AG10803 (cell line): Measurements from ENCODE around the gene BCR.
A peak's percentile ranks its signal among the peaks of the same experiment; 100 is the strongest.

ENCODE experiments used
- DNase-seq: peaks from one replicate; pipeline ENCODE4 v3.0.0; 2010; ENCODE audit warnings: low read depth
- H3K4me3 ChIP-seq: 2 replicates; pipeline ENCODE4 v1.5.1; 2011; ENCODE audit warnings: mild to moderate bottlenecking, low read length, control low read depth
- TF ChIP-seq, protein P1 (sequence below): conservative IDR thresholded peaks from 2 replicates; pipeline ENCODE4 v1.5.1; 2011; ENCODE audit warnings: mild to moderate bottlenecking, low read length, control low read depth, inconsistent platforms

The BCR gene

DNA sequence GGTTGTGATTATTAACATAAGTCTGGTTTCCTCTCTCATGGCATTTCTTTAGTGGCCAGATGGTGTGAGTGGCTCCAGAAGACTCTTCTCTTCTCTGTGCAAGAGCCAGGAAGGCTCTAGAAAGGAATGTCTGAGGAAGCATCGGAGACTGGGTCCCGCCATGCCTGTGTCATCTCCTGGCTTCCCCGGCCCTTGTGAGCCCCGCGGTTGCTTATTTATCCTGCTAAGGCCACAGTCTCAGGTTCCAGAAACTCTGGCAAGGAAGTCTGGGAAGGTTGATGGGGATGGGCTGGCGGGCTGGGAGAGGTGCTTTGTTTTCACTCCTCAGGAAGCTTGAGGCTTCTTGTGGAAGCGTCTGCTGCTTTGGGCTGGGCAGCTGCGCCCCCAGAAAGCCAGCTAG, 18.9 kb downstream of the BCR start:
- DNase-seq = no peak
- TF ChIP-seq, protein P1, sequence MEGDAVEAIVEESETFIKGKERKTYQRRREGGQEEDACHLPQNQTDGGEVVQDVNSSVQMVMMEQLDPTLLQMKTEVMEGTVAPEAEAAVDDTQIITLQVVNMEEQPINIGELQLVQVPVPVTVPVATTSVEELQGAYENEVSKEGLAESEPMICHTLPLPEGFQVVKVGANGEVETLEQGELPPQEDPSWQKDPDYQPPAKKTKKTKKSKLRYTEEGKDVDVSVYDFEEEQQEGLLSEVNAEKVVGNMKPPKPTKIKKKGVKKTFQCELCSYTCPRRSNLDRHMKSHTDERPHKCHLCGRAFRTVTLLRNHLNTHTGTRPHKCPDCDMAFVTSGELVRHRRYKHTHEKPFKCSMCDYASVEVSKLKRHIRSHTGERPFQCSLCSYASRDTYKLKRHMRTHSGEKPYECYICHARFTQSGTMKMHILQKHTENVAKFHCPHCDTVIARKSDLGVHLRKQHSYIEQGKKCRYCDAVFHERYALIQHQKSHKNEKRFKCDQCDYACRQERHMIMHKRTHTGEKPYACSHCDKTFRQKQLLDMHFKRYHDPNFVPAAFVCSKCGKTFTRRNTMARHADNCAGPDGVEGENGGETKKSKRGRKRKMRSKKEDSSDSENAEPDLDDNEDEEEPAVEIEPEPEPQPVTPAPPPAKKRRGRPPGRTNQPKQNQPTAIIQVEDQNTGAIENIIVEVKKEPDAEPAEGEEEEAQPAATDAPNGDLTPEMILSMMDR = no peak
- H3K4me3 ChIP-seq = no peak overlapping the region

DNA sequence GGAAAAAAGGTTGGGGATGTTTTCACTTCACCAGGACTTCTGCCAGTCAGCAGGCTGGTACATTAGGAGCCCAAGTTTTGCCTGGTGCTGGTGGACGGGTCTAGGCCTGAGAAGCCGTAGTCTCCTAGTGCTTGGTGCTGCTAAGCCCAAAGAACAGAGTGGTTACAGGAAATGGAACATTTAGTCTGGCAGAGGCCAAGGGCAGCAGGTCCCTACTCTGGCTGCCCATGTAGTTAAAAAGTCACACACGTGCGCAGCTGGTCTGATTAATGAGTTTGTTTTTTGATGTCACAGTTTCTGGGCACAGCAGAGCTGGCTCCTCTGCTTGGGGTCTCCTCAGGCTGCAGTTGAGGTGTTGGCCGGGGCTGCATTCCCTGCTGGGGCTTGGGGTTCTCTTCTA, 20.6 kb downstream of the BCR start:
- TF ChIP-seq, protein P1 = no peak
- DNase-seq = no peak
- no peak overlapping the region for H3K4me3 ChIP-seq

DNA sequence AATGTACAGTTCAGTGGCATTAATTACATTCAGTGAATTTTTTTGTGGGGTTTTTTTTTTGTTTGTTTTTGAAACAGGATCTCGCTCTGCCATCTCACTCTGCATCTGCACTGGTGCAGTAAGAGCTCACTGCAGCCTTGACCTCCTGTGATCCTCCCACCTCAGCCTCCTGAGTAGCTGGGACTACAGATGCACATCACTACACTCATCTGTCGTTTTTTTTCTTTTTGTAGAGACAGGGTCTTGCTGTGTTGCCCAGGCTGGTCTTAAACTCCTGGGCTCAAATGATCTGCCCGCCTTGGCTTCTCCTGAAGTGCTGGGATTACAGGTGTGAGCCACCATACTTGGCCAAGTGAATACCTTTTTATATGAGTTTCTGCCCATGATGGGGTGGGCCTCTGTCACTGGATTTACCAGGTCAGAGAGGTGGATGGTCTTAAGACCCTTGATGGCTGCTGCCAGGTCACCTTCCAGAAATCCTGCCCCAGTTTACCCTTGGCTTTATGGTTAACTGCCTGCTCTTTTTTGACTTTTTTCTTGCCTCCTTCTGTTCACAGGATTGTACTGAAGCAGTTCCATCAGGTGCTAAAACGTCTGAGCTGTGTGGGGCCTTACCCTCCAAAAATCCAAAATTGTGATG, 22.6 kb downstream of the BCR start:
- TF ChIP-seq, protein P1 = no peak
- no peak for DNase-seq

DNA sequence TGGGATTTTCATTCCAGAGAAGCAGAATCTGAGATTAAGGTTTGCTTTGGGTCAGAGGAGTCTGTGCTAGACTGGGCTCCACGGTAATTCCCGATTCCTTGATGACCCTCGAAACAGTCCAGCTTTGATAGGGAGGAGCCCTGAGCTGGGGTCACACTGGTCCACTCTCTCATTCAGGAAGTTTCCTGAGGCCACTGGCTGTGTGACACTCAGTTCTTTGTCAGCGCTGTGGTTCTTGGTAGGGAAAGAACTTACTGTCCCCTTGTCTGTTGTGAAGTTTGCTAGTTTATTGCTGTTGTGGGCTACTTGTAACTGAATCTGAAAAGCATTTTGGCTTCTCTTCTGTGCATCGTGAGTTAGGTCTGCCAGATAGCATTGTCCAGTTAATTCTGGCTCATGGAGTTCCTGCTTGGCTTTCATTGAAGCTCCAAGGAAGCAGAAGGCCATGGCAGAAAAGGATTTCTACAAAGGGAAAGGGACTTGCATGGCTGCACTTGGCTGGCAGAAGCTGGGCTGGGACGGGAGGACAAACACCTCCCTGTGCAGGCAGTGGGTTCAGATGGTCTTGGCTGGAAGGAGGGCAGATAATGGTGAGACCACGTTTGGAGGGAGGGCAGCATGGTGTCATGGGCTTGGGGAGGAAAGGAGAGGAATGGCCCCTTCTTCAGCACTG, 23.3 kb downstream of the BCR start:
- DNase-seq = no peak

More for the DNA sequence above, 22.6 kb downstream of the BCR start:
- H3K4me3 ChIP-seq = no peak overlapping the region

DNA sequence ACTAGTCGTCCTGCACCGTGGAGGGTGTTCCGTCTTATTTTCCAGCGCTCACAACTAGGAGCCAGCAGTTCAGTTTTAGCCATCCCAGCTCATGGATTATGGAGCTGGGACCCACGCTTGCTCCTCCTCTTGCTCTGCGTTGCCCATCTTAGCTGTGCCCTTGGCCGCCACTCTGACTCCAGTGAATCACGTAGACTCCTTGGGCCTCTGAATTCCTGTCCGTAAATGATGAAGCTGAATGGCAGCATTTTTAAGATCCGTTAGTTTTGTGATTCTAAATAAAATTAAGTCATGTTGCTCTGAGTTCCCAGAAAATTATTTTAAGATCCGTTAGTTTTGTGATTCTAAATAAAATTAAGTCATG, 23.8 kb downstream of the BCR start:
- H3K4me3 ChIP-seq = no peak overlapping the region
- DNase-seq = no peak
- TF ChIP-seq, protein P1 = no peak

More for the DNA sequence above, 23.3 kb downstream of the BCR start:
- TF ChIP-seq, protein P1 = no peak
- H3K4me3 ChIP-seq = no peak overlapping the region

DNA sequence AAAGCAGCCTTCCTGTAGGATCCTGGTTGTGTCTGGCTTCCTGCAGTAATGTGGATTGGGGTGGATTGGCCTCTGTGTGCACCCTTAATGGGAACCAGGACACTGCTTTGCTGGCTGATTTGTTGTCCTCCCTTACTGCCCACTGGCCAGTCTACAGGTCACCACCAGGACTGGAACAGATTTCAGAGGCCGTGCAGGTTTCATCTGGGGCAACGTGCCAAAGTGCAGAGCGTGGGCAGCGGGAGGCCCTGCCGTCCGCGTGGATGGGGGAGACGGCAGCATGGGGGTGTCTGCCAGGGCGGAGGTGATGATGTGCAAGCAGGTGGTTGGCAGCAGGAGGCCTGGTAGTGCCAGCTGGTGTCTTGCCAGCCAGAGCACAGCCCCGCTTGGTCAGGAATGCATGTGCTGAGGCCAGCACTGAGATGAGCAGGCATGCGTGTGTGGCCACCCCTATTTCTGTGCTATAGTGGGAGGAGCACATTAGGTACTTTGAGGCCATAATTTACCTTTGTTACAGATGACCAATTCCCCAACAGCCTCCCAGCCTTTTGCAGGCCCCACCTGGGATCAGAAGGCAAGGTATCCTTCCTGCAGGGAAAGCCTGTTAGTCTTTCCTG, 24.3 kb downstream of the BCR start:
- H3K4me3 ChIP-seq = no peak overlapping the region
- TF ChIP-seq, protein P1 = no peak
- DNase-seq = peak; percentile 27
